Measurements from ENCODE around the gene PRKAR2A. TPM values are rescaled to one million over a fixed set of nuclear protein-coding genes. Genes with fewer than 3 reads are reported as not detected.
A peak's percentile ranks its signal among the peaks of the same experiment; 100 is the strongest.
"Not testable (repeated sequence)": the region's sequence is repeated elsewhere in the genome, so short reads cannot be mapped to it uniquely, and the experiment has no call there.

Gene PRKAR2A
- total RNA-seq, 1 donor from 2014 or later, result 43.6 TPM

DNA sequence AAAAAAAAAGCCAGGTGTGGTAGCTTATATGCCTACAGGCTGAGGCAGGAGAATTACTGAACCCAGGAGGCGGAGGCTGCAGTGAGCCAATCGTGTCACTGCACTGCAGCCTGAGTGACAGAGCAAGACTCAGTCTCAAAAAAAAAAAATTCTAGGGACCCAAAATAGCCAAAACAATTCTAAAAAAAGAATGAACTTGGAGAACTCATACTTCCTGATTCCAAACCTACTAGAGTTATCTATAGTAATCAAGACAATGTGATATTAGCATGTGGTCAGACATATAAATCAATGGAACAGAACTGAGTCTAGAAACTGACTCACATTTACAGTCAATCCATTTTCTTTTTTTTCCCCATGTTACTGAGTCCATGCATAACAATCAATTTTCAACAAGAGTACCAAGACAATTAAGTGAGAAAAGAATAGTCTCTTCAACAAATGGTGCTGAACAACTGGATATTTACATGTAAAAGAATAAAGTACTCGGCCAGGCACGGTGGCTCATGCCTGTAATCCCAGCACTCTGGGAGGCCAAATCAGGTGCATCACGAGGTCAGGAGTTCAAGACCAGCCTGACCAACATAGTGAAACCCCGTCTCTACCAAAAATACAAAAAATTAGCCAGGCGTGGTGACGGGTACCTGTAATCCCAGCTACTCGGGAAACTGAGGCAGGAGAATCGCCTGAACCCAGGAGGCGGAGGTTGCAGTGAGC, 11.9 kb downstream of the PRKAR2A start:
- DNase-seq (ENCODE audit: low spot score), result peak; percentile 15

DNA sequence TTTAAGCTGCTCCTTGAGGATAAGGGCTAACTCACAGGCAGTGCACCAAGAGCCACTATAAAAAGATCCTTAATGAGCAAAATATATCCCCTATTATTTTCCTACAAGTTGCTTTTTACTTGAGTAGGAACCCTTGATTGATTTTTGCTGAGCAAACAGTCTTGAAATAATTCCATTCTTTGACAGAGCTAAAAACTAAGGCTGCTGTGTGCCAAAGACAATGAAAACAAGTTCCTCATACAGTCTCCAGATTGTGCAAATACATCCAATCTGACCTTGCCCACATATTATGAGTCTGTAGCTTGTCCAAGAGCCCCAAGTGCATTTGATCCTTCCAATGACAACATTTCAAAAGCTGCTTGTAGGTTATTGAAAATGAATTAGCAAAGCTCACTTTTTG, 15.0 kb downstream of the PRKAR2A start:
- no peak for DNase-seq (ENCODE audit: low spot score)

DNA sequence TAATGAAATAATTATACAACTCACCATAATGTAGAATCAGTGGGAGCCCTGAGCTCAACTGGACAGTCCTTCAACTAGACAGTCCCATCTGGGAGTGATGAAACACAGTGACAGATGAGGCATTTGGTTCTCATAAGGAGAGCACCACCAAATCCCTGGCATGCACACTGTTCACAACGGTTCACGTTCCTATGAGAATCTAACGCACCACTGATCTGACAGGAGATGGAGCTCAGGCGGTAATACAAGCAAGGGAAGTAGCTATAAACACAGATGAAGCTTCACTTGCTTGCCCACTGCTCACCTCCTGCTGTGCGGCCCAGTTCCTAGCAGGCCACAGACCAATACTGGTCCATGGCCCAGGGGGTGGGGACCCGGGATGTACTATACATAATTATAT, 17.0 kb downstream of the PRKAR2A start:
- no peak for DNase-seq (ENCODE audit: low spot score)

DNA sequence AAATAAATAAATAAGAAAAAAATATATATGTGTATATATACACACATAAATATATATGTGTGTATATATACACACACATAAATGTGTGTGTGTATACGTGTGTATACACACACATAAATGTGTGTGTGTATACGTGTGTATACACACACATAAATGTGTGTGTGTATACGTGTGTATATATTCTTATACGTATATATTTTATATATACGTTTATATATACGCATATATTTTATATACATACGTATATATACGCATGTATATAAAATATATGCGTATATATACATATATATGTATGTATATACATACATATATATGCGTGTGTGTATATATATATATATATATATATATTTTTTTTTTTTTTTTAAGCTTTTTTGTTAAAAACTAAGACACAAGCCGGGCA, 18.1 kb downstream of the PRKAR2A start:
- DNase-seq (ENCODE audit: low spot score), result not testable (repeated sequence)

DNA sequence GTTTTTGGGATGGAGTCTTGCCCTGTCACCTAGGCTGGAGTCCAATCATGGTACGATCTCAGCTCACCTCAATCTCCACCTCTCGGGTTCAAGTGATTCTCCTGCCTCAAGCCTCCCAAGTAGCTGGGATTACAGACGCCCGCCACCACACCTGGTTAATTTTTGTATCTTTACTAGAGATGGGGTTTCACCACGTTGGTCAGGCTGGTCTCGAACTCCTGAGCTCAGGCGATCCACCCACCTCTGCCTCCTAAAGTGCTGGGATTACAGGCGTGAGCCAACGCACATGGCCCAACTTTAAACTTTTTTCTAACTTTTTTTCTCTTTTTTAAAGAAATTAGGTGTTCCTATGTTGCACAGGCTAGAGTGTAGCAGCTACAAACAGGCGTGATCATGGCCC, 19.8 kb downstream of the PRKAR2A start:
- DNase-seq (ENCODE audit: low spot score), result not testable (repeated sequence)

DNA sequence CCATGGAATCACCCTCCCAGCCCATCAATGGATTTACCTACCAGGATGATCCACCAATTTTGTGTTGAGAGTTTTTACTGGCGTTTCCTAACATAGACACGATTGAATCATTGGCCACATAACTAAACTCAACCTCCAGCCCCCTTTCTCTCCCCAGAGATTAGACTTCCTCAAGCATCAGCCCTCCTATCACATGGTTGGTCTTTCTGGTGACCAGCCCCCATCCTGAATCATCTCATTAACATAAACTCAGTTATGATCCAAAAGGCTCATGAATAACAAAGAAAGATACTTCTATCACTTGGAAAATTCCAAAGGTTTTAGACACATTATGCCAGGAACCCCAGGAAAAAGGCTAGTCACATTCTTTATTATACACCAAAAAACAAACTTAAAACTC, 21.2 kb downstream of the PRKAR2A start:
- DNase-seq (ENCODE audit: low spot score), result no peak

DNA sequence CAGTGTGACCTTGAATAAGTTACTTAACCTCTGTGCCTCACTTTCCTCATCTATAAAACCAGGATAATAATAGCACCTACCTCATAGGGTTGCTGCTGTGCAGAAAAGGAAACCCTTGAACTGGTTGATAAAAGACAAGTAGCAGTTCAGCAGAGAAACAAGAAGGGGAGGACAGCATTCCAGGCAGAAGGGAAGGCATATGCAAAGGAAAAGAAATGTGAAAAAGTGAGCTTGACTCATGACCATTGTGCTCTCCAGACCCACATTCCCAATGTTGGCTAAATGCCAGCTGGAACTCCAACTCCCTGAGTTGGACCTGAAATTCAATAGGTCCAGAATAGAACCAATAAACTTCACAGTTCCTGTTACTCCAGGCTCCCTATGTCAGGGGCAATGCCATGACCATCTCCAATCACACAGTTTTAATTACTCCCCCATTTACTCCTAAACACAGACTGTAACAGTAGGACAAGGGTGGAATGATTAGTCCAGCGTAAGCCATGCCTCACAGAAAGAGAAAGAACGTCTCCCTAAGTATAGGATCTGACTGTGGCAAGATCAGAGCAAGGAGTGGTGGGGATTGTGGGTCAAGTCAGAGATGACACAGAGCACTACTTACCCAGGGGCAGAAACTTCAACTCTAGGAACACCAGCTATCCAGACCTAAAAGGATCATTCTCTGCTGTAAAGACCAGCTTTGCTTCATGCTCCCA, 26.9 kb downstream of the PRKAR2A start:
- DNase-seq (ENCODE audit: low spot score), result no peak

DNA sequence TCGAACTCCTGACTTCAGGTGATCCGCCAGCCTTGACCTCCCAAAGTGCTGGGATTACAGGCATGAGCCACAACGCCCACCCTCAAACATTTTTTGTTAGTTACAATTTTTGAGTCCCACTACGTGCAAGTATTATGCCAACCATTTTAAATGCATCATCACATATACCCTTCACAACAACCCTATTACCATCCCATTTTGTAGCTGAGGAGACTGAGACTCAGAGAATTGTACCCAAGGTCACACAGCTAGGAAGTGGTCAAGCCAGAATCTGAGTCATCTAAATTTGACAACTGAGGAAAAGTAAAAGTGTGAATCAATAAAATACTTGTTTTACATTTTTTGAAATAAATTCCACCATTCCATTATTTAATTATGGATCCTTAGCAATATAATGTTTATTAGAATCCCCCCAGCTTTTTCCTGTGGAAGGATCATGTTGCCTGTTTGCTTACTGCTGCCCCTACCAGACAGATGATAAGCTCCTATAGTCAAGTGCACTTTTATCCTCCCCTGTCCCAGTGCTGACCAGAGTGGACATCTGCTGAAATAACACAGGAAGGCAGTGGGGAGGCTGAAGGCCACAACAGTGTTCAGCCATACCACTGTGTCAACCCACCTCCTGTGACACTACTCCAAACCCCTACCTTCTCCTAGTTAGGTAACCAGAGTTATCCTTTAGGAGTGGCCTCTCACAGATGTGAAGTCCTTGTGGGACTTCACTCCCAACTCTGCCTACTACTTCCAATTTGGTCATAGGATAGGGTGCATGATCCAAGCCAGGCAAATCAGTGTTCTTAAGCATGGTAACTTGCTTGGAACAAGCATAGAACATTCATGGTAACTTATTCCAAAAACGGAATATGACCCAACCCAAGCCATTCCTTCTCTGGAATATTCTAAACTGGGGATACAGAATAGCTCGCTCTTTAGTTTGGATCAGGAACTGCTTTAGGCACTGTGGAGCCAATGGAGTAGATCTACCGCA, 28.1 kb downstream of the PRKAR2A start:
- no peak for DNase-seq (ENCODE audit: low spot score)

DNA sequence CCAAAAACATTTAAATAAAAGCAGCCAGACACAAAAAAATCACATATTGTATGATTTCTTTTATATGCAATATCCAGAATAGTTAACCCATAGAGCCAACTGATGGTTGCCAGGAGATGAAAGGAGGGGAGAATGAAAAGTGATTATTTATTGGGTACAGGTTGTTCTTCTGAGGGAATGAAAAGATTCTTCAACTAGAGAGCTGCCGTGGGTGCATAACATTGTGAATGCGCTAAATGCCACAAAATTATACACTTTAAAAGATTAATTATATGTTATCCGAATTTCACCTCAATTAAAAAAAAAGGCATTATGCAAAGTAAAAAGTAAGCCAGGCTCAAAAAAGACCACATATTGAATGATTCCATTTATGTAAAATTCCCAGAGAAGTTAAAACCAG, 36.1 kb downstream of the PRKAR2A start:
- no peak for DNase-seq (ENCODE audit: low spot score)

DNA sequence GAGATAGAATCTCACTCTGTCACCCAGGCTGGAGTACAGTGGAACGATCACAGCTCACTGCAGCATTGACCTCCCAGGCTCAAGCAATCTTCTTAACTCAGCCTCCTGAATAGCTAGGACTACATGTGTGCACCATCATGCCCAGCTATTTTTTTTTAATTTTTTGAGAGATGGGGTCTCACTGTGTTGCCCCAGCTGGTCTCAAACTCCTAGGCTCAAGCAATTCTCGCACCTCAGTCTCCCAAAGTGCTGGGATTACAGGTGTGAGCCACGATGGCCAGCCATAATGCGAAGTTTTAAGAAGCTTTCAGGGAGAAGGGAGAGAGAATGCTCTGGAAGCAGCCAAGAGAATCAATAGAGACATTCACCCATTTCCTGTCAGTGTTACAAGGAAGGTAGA, 42.7 kb downstream of the PRKAR2A start:
- DNase-seq (ENCODE audit: low spot score), result no peak

DNA sequence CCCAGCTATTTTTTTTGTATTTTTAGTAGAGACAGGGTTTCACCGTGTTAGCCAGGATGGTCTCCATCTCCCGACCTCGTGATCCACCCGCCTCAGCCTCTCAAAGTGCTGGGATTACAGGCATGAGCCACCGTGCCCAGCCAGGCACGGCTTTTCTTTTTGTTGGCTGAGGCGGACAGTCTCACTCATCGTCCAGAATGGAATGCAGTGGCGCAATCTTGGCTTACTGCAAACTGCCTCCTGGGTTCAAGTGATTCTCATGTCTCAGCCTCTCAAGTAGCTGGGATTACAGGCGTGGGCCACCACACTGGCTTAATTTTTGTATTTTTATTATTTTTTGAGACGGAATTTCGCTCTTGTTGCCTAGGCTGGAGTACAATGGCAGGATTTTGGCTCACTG, 46.8 kb downstream of the PRKAR2A start:
- DNase-seq (ENCODE audit: low spot score), result not testable (repeated sequence)

DNA sequence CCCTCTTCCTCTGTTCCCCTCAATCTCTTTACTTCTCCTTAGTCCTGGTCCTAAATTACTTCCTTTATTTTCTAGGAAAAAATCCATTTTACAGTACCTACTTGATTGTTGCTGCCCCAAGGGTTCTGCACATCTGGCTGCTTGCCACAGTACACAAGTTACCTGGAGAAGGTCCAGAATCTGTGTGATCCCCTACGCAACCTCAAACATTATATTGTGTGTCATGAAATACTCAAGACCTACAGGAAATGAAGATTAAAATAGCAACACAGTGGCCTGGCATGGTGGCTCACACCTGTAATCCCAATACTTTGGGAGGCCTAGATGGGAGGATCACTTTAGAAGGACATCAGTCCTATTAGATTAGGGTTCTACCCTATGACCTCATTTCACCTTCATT, 48.7 kb downstream of the PRKAR2A start:
- no peak for DNase-seq (ENCODE audit: low spot score)

DNA sequence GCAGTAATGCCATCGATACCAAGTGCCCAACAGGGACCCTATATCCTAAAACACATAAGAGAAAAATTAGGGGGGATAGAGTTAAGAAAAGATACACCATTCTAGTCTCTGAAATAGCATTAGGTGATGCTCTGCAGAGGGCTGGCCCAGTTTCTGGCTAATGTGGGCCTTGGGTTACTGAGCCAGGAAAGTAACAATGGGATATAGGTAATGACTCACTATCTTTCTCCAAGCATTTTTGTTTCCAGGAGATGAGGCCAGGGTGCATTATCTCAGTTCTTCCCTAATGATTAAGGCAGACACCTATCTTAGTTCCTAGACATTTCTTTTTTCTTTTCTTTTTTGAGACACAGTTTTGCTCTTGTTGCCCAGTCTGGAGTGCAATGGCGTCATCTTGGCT, 50.0 kb downstream of the PRKAR2A start:
- DNase-seq (ENCODE audit: low spot score), result no peak

DNA sequence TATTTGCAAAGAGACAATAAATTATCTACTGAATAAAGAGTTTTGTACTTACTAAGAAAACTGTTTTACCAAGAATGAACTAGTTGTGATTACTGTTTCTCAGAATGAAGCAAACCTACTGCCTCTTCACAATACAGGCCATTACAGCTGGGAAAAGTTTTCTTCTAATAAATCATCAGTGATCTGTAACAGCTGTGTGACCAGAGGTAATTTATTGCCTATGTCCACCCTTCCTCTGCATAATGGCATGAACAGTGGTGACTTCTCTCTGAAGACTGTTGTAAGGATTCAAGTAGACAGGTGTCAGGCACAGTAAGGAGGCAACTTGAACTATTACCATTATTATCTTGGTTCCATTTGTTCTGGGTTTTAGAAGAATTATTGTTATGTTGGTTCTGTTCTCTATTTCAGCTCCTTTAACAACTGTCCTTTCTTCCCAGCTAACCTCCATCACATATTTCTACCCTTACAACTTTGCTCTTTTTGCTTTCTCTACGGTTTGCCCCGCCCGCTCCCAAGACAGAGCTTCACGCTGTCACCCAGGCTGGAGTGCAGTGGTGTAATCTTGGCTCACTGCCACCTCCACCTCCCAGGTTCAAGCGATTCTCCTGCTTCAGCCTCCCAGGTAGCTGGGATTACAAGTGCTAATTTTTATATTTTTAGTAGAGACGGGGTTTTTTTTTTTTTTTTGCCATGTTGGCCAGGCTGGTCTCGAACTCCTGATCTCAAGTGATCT, 51.5 kb downstream of the PRKAR2A start:
- no peak for DNase-seq (ENCODE audit: low spot score)

DNA sequence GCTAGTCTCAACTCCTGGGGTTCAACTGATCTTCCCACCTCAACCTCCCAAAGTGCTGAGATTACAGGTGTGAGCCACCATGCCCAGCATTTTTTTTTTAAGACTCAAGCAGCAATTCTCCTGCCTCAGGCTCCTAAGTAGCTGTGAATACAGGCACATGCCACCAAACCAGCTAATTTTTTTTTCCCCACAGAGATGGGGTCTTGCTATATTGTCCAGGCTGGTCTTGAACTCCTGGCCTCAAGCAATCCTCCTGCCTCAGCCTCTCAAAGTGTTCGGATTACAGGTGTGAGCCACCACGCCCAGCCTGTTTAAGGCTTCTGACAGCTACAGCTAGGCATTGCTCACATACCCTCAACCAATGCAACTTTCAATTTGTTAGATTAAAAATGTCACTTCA, 54.2 kb downstream of the PRKAR2A start:
- DNase-seq (ENCODE audit: low spot score), result not testable (repeated sequence)

DNA sequence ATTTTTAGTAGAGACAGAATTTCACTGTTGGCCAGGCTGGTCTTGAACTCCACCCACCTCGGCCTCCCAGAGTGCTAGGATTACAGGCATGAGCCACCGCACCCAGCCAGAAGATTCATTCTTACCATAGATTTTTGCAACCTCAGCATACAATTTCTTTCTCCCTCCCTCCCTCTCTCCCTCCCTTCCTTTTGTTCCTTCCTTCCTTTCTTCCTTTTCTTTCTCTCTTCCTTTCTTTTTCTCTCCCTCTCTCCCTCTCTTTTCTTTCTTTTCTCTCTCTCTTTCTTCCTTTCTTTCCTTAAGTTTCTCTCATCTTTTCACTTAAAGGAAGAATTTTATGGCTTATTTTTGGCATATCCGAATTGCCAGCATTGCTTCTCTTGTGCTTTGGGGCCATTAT, 58.0 kb downstream of the PRKAR2A start:
- DNase-seq (ENCODE audit: low spot score), result no peak

DNA sequence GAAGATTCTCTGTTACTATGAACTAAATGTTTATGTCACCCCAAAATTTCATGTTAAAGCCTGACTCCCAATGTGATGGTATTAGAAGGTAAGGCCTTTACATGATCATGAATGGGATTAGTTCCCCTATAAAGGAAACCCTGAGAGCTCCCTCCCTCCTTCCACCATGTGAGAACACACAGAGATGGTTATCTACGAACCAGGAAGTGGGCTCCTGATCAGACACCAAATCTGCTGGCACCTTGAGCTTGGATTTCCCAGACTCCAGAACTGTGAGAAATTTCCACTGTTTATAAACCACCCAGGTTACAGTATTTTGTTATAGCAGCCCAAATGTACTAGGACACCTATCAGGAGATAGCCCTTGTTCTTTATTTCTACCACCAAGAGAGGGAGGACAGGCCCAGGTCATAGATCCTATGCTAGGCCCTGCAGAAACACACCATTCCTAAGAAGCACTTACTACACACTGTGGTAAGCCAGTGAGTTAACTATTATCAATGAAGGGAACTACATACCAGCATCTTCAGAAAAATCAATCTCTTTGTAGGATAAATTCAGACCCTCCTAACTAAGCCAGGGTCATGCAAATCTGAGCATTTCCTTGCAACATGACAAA, 59.0 kb downstream of the PRKAR2A start:
- no peak for DNase-seq (ENCODE audit: low spot score)

DNA sequence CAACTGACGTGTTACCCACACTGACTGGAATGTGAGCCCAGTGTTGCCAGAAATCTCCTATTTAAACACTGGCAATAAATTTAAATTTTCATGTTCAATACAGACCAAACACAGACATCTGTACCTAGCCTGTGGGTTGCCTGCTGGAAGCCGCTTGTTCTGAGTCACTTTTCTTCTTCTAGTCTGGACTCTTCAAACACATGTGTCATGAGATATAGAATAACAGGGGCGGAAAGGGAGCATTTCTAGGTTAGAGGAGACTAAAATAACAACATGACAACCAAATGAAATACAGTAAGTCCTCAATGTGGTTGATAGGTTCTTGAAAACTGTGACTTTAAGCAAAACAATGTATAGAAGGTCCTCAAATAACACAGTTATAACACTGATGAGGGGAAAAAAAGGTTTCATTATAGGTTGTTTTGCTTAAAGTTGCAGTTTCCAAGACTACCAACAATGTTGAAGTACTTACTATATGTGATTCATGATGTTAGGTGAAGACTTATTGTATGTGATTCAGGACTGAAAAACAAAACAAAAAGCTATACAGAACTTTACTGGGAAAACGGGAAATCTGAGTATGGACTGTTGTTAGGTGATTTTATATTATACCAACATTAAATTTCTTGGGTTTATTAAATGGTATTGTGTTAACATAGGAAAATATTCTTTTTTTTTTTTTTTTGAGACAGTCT, 63.1 kb downstream of the PRKAR2A start:
- no peak for DNase-seq (ENCODE audit: low spot score)

DNA sequence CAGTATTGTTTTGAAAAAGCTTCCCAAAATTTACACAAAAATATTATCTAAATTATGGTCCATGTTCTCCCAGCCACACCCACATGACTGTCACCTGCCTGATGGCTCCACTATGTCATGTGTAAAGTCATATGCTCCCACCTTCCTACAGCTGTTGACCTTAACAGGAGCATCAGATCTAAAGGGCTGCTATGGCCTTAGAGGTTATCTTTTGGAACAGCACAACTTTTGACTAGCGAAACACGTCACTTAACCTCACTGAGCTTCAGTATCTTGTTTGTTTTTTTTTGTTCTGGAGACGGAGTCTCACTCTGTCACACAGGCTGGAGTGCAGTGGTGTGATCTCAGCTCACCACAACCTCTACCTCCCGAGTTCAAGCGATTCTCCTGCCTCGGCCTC, 64.4 kb downstream of the PRKAR2A start:
- DNase-seq (ENCODE audit: low spot score), result no peak

DNA sequence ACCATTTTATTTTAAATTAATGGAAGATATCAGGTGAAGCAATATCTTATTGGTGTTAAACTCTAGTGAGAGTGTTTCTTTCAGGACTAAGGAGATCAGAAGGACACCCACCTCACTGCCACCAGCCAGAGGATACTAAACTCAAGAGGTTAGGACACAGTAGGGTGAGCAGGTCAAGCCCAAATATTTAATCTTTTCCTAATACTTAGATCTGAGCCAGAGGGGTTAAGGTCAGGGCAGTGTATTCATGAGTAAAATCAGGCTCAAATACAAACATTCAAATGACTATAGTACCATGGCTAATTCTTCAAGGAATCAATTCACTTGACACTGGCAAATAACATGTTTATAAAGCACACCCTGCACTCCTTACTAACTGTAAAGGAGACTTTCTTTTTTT, 65.6 kb downstream of the PRKAR2A start:
- no peak for DNase-seq (ENCODE audit: low spot score)

DNA sequence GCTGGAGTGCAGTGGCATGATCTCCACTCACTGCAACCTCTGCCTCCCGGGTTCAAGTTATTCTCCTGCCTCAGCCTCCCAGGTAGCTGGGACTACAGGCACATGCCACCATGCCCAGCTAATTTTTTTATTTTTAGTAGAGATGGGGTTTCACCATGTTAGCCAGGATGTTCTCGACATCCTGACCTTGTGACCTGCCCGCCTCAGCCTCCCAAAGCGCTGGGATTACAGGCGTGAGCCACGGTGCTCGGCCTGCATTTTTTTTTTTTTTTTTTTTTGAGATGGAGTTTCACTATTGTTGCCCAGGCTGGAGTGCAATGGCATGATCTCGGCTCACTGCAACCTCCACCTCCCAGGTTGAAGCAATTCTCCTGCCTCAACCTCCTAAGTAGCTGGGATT, 69.1 kb downstream of the PRKAR2A start:
- DNase-seq (ENCODE audit: low spot score), result not testable (repeated sequence)
